ENCODE data around the gene EIPR1. TPM values are rescaled to one million over a fixed set of nuclear protein-coding genes. Genes with fewer than 3 reads are reported as not detected.

Gene EIPR1
- polyA plus RNA-seq, 1 donor (not counting 4 experiments of a cell fraction or from before 2014, with no cell fraction given), result 44.3 TPM

DNA sequence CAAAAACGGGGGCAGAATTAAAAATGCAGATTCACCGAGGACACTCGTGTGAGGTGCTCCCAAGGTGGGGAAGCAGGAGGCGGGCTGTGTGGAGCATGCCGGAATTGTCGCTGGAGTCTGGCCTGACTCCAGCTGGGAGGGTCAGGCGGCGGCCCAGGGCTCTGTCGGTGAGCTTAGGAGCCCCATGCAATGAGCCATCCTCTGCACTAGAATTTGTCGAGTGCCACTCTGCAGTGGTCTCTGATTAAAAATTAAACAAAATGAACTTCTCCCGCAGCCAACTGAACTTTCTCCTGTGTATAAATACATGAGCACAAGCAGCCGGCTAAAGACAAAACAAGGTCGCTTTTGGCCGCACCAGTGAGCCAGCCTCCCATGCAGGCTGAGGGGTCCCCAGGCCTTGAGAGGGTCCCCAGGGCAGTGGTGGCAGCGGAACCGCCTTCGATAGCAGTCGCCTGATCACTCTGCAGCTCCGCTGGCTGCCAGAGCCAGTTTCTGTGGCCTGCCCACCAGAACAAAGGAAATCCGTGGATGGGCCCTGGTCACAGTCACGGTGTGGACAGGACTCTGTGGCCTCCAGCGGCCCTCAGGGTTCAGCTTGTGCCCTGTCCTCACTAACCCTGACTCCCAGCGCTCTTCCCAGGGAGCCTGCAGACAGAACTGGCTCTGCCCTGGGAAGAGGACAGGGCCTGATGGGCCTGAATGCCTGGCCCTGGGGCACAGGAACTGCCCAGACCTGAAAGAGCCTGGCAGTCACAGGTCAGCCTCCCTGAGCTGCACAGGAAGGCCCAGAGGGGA lies 201.3 kb downstream of the EIPR1 start:
- Histone ChIP-seq H3K27ac (ENCODE audit: control insufficient read depth, insufficient read depth, low read length) (no peak overlapping the region), H3K36me3 (ENCODE audit: control insufficient read depth in 2 of 2, extremely low read depth in 1 of 2, insufficient read depth in 2 of 2, low read length in 2 of 2) (peaks cover 0 to 2% of the 10 kb centered on the region in 2 experiments), H4K20me1 (ENCODE audit: control insufficient read depth, extremely low read depth, insufficient read depth, low read length) (no peaks in the 10 kb centered on the region), H3K27me3 (ENCODE audit: control insufficient read depth, extremely low read depth, insufficient read depth, low read length) (no peaks in the 10 kb centered on the region), H3K9me3 (ENCODE audit: control insufficient read depth, low read depth, low read length) (peaks cover 7% of the 10 kb centered on the region), H3K9me1 (ENCODE audit: control insufficient read depth, extremely low read depth, insufficient read depth, low read length) (peaks cover 2% of the 10 kb centered on the region), H3K79me2 (ENCODE audit: control insufficient read depth, insufficient read depth, low read length) (peaks cover 2% of the 10 kb centered on the region), H3K4me2 (ENCODE audit: control insufficient read depth, extremely low read depth, insufficient read depth, low read depth, low read length) (no peak overlapping the region), H3K4me3 (ENCODE audit: control insufficient read depth in 2 of 3, extremely low read depth in 1 of 3, insufficient read depth in 2 of 3, low read depth in 1 of 3, low read length in 3 of 3) (no peak overlapping the region), H3K9ac (ENCODE audit: control insufficient read depth, extremely low read depth, insufficient read depth, low read length) (no peak overlapping the region), H3K4me1 (ENCODE audit: control insufficient read depth, extremely low read depth, insufficient read depth, low read length) (peaks cover 18% of the 10 kb centered on the region), H2AFZ (ENCODE audit: control insufficient read depth, low read length) (no peak overlapping the region)
- DNase-seq (ENCODE audit: low read depth, low spot score) (no peak), FAIRE-seq (no peak)
- no peak for TF ChIP-seq EZH2 (IDR thresholded peaks at IDR 0.05; ENCODE audit: low read length)
- TF ChIP-seq, protein P1, sequence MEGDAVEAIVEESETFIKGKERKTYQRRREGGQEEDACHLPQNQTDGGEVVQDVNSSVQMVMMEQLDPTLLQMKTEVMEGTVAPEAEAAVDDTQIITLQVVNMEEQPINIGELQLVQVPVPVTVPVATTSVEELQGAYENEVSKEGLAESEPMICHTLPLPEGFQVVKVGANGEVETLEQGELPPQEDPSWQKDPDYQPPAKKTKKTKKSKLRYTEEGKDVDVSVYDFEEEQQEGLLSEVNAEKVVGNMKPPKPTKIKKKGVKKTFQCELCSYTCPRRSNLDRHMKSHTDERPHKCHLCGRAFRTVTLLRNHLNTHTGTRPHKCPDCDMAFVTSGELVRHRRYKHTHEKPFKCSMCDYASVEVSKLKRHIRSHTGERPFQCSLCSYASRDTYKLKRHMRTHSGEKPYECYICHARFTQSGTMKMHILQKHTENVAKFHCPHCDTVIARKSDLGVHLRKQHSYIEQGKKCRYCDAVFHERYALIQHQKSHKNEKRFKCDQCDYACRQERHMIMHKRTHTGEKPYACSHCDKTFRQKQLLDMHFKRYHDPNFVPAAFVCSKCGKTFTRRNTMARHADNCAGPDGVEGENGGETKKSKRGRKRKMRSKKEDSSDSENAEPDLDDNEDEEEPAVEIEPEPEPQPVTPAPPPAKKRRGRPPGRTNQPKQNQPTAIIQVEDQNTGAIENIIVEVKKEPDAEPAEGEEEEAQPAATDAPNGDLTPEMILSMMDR (optimal IDR thresholded peaks at IDR 0.05 in 1 of 3, IDR thresholded peaks at IDR 0.05 in 1 of 3, conservative IDR thresholded peaks at IDR 0.05 in 1 of 3; ENCODE audit: extremely low read depth in 1 of 3, insufficient read depth in 2 of 3, low read length in 3 of 3), result no peak
- dilution Hi-C loops (cut with MboI; ENCODE audit: extremely low pct_ligation_motif_present, low sequenced_read_pairs), result no loop called here

DNA sequence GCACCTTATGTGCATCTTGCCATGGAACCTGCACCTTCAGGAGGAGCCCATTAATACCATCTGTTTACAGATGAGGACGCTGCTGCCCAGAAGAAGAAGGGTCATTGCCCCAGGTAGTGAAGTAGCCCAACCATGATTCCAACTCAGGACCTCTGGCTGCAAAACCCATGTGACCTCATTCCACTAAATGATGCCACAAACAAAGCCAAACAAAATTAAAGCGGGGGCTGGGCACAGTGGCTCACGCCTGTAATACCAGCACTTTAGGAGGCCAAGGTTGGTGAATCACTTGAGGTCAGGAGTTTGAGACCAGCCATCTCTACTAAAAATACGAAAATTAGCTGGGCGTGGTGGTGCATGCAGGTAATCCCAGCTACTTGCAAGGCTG lies 202.1 kb downstream of the EIPR1 start:
- Histone ChIP-seq H3K9ac (ENCODE audit: control insufficient read depth, extremely low read depth, insufficient read depth, low read length) (no peak overlapping the region), H3K79me2 (ENCODE audit: control insufficient read depth, insufficient read depth, low read length) (peaks cover 2% of the 10 kb centered on the region), H3K27me3 (ENCODE audit: control insufficient read depth, extremely low read depth, insufficient read depth, low read length) (no peaks in the 10 kb centered on the region), H3K4me1 (ENCODE audit: control insufficient read depth, extremely low read depth, insufficient read depth, low read length) (peaks cover 18% of the 10 kb centered on the region), H3K4me2 (ENCODE audit: control insufficient read depth, extremely low read depth, insufficient read depth, low read depth, low read length) (no peak overlapping the region), H4K20me1 (ENCODE audit: control insufficient read depth, extremely low read depth, insufficient read depth, low read length) (no peaks in the 10 kb centered on the region), H3K9me3 (ENCODE audit: control insufficient read depth, low read depth, low read length) (peaks cover 3% of the 10 kb centered on the region), H3K4me3 (ENCODE audit: control insufficient read depth in 2 of 3, extremely low read depth in 1 of 3, insufficient read depth in 2 of 3, low read depth in 1 of 3, low read length in 3 of 3) (no peak overlapping the region), H2AFZ (ENCODE audit: control insufficient read depth, low read length) (no peak overlapping the region), H3K27ac (ENCODE audit: control insufficient read depth, insufficient read depth, low read length) (no peak overlapping the region), H3K9me1 (ENCODE audit: control insufficient read depth, extremely low read depth, insufficient read depth, low read length) (peaks cover 2% of the 10 kb centered on the region), H3K36me3 (ENCODE audit: control insufficient read depth in 2 of 2, extremely low read depth in 1 of 2, insufficient read depth in 2 of 2, low read length in 2 of 2) (peaks cover 0 to 2% of the 10 kb centered on the region in 2 experiments)
- no peak for TF ChIP-seq EZH2 (IDR thresholded peaks at IDR 0.05; ENCODE audit: low read length)
- TF ChIP-seq, protein P1 (optimal IDR thresholded peaks at IDR 0.05 in 1 of 3, IDR thresholded peaks at IDR 0.05 in 1 of 3, conservative IDR thresholded peaks at IDR 0.05 in 1 of 3; ENCODE audit: extremely low read depth in 1 of 3, insufficient read depth in 2 of 3, low read length in 3 of 3), result no peak
- DNase-seq (ENCODE audit: low read depth, low spot score) (no peak), FAIRE-seq (no peak)
- dilution Hi-C loops (cut with MboI; ENCODE audit: extremely low pct_ligation_motif_present, low sequenced_read_pairs), result no loop called here
